Activated T-cell treated with anti-CD3 and anti-CD28 coated beads, Interleukin-2, amount 50 U/mL, for 72 hours (primary cell): ENCODE measurements around the gene DUSP22. TPM values are rescaled to one million over a fixed set of nuclear protein-coding genes. Genes with fewer than 3 reads are reported as not detected.

ENCODE experiments used
- ATAC-seq, 2 donors: fragments of 150-1000 bp; cut with Tn5 transposase; replicated peaks in 1 of 2; 2 replicates each; pipeline ENCODE4 v1.10.0; 2021; ENCODE audit warnings: moderate library complexity in 2 of 2, mild to moderate bottlenecking in 1 of 2
- DNase-seq, 2 donors: peaks; one replicate each; pipeline ENCODE4 v3.0.0; 2021 to 2022; ENCODE audit warnings: mixed read lengths in 1 of 2
- H3K27ac Mint-ChIP-seq: one replicate; pipeline ENCODE4 v1.8.0; 2022; ENCODE audit warnings: mild to moderate bottlenecking, moderate library complexity, mixed read lengths
- H3K27me3 Mint-ChIP-seq: one replicate; pipeline ENCODE4 v1.8.0; 2022; ENCODE audit warnings: low read depth, mixed read lengths
- H3K36me3 Mint-ChIP-seq, 2 donors: one replicate each; pipeline ENCODE4 v1.8.0; 2022; ENCODE audit warnings: mixed read lengths in 2 of 2, mild to moderate bottlenecking in 1 of 2; ENCODE audit not compliant: insufficient read depth in 2 of 2
- H3K4me1 Mint-ChIP-seq: one replicate; pipeline ENCODE4 v1.8.0; 2022; ENCODE audit warnings: low read depth, mixed read lengths
- H3K4me3 Mint-ChIP-seq, 2 donors: one replicate each; pipeline ENCODE4 v1.8.0; 2022; ENCODE audit warnings: mild to moderate bottlenecking in 2 of 2, mixed read lengths in 2 of 2, moderate library complexity in 2 of 2
- H3K9me3 Mint-ChIP-seq, 2 donors: one replicate each; pipeline ENCODE4 v1.8.0; 2022; ENCODE audit warnings: mixed read lengths in 2 of 2
- total RNA-seq, 2 donors: library from RNA; stranded (reverse); gene quantifications; one replicate each; pipeline ENCODE4 v1.2.3, GENCODE V29; 2022

The DUSP22 gene
- total RNA-seq, 2 donors from 2014 or later, result 43.6 to 48.6 TPM

- ATAC-seq, result no peak
- Mint-ChIP-seq H3K9me3 (no peaks in the 10 kb centered on the region), H3K27me3 (peaks cover 34% of the 10 kb centered on the region), H3K4me3 (no peak overlapping the region), H3K4me1 (peaks cover 15% of the 10 kb centered on the region), H3K27ac (no peak overlapping the region), H3K36me3 (no peaks in the 10 kb centered on the region)
- DNase-seq, result no peak
These were observed 91.6 kb downstream of the DUSP22 start for GRCh38 chr6:383856-384255.

- peaks cover 34% of the 10 kb centered on the region for H3K27me3 Mint-ChIP-seq
- no peak overlapping the region for H3K4me3 Mint-ChIP-seq
- no peak overlapping the region for H3K27ac Mint-ChIP-seq
- H3K4me1 Mint-ChIP-seq, result peaks cover 25% of the 10 kb centered on the region
- no peaks in the 10 kb centered on the region for H3K9me3 Mint-ChIP-seq
- no peak for ATAC-seq
- H3K36me3 Mint-ChIP-seq, result no peaks in the 10 kb centered on the region
- no peak for DNase-seq
These were observed 92.6 kb downstream of the DUSP22 start for GRCh38 chr6:384898-385297.

DNA sequence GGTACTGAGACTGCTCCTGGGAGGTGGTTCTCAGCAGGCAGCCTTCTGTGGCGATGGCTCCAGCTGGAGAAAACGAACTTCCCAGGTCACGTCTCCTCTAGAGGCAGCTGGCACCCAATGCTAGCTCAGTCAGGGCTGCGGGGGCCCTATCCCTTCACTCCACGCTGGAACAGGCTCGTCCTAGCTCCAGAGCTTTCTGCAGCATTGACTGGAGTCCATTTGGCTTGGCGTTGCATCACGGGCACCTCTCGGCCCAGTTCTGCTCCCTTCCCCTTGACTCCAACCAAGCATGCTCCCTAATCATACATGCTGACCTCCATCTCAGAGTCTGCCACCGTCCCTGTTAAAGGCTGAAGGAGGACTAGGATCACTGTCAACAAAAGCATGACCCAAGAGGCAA is 93.3 kb downstream of the DUSP22 start:
- H3K4me1 Mint-ChIP-seq, result peaks cover 32% of the 10 kb centered on the region
- no peak overlapping the region for H3K4me3 Mint-ChIP-seq
- ATAC-seq (no peak), DNase-seq (no peak)
- peaks cover 30% of the 10 kb centered on the region for H3K27me3 Mint-ChIP-seq
- H3K36me3 Mint-ChIP-seq, result no peaks in the 10 kb centered on the region
- no peaks in the 10 kb centered on the region for H3K9me3 Mint-ChIP-seq
- H3K27ac Mint-ChIP-seq, result no peak overlapping the region

DNA sequence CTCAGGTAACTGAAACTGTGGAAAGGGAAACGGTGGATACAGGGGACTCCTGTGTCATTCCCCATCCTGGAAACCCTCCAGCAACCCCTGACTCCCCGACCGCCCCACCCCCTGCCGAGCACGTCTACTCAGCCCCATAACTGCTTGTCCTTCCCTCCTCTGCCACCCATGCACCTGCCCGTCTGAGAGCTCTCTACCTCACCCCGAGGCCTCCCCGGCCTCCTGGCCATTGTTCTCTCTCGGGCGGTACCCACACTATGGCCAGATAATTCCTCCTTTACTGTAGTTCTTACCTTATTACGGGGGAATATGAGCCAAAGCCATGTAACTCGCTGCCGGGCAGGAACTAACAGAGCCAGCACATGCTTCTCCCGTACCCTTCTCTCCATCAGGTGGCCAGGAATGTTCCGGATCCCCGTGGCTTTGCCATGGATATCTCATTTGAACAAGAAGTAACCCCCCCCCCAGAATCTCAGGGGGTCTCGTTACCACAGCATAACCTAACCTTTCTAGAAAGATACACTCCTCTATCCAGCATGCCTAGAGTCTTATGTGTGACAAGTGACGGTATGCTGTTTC is 94.5 kb downstream of the DUSP22 start:
- peaks cover 39% of the 10 kb centered on the region for H3K4me1 Mint-ChIP-seq
- H3K36me3 Mint-ChIP-seq, result peaks cover 1 to 2% of the 10 kb centered on the region in 2 donors
- ATAC-seq (no peak), DNase-seq (no peak)
- H3K27me3 Mint-ChIP-seq, result peaks cover 26% of the 10 kb centered on the region
- H3K27ac Mint-ChIP-seq, result no peak overlapping the region
- H3K4me3 Mint-ChIP-seq, result no peak overlapping the region
- no peaks in the 10 kb centered on the region for H3K9me3 Mint-ChIP-seq

- Mint-ChIP-seq H3K36me3 (peaks cover 2% of the 10 kb centered on the region in 2 donors), H3K27ac (no peak overlapping the region), H3K4me1 (peaks cover 39% of the 10 kb centered on the region), H3K4me3 (no peak overlapping the region), H3K27me3 (peaks cover 21% of the 10 kb centered on the region), H3K9me3 (no peaks in the 10 kb centered on the region)
- DNase-seq (no peak), ATAC-seq (no peak)
These were observed 95.0 kb downstream of the DUSP22 start for GRCh38 chr6:387293-387741.

GRCh38 chr6:388202-388903 is 96.1 kb downstream of the DUSP22 start:
- H3K4me1 Mint-ChIP-seq, result peaks cover 39% of the 10 kb centered on the region
- H3K36me3 Mint-ChIP-seq, result peaks cover 4 to 8% of the 10 kb centered on the region in 2 donors
- no peak overlapping the region for H3K27ac Mint-ChIP-seq
- H3K4me3 Mint-ChIP-seq, result peak overlapping the region in 1 of 2 donors; percentile 23
- H3K9me3 Mint-ChIP-seq, result no peaks in the 10 kb centered on the region
- DNase-seq, result no peak
- no peak for ATAC-seq
- peaks cover 19% of the 10 kb centered on the region for H3K27me3 Mint-ChIP-seq

DNA sequence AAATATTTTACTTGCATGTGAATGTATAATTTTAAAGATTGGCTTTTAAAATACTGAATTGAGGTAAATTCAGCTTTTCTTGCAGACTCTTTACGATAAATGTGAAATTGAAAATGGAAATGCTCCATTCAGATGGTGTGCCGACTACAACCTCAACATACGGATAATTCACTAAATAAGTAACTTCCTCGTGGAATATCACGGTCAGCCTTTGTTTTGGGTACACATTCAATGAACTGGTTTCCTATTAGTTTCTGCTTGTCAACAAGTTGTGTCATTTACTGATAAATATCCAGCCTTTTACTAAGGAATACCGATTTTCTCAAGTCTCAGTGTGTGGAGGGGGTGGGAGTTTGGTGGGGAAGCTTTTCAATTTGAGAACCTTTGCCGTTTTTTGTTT is 96.9 kb downstream of the DUSP22 start:
- Mint-ChIP-seq H3K4me1 (peaks cover 37% of the 10 kb centered on the region), H3K9me3 (no peaks in the 10 kb centered on the region), H3K36me3 (peaks cover 10 to 14% of the 10 kb centered on the region in 2 donors), H3K4me3 (peak overlapping the region; percentile 85 to 96), H3K27ac (peak overlapping the region; percentile 98), H3K27me3 (peaks cover 12% of the 10 kb centered on the region)
- DNase-seq (no peak), ATAC-seq (no peak)

DNA sequence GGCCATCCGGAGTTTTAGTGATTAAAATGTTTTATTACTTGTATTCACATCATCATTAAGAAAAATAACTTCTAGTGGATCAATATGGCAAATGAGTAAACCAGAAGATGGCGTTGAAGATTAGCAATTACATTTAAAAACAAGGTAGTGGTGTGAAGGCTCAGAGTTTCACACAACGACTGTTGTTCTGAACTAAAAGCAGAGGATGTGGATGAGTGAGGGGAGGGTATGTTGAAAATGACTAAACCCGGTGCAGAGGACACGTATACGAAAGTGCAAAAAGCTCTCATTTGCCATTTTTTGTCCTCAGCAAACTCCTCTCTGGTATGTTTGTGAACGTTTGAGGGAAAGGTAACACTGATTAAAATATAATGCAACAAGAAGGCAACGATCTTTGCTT is 97.3 kb downstream of the DUSP22 start:
- H3K36me3 Mint-ChIP-seq, result peaks cover 12 to 19% of the 10 kb centered on the region in 2 donors
- peaks cover 7% of the 10 kb centered on the region for H3K27me3 Mint-ChIP-seq
- ATAC-seq, result peak; percentile 61 to 67
- H3K4me3 Mint-ChIP-seq, result peak overlapping the region; percentile 85 to 96
- peak overlapping the region; percentile 98 for H3K27ac Mint-ChIP-seq
- peak; percentile 63 to 66 for DNase-seq
- H3K9me3 Mint-ChIP-seq, result no peaks in the 10 kb centered on the region
- peaks cover 42% of the 10 kb centered on the region for H3K4me1 Mint-ChIP-seq

DNA sequence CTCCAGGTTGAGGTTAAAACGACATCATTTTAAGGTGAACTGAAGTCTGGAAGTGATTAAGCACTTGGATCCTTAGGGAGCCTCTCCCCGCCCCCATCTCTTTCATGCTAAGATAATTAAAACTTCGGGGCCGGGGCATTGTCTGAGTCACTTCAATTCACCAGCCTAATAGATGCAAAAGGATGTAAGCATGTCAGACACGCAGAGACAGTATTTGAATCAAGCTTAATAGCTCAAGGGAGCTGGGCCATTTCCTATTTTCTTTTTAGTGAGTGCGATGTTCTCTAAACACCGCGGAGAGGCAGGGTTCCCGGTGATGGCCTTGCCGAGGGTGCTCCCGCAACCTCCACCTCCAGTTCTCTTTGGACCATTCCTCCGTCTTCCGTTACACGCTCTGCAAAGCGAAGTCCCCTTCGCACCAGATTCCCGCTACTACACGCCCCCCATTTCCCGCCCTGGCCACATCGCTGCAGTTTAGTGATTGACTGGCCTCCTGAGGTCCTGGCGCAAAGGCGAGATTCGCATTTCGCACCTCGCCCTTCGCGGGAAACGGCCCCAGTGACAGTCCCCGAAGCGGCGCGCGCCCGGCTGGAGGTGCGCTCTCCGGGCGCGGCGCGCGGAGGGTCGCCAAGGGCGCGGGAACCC is 98.7 kb downstream of the DUSP22 start:
- no peaks in the 10 kb centered on the region for H3K9me3 Mint-ChIP-seq
- H3K27ac Mint-ChIP-seq, result peak overlapping the region; percentile 98
- peak overlapping the region; percentile 85 to 96 for H3K4me3 Mint-ChIP-seq
- H3K36me3 Mint-ChIP-seq, result peaks cover 24 to 33% of the 10 kb centered on the region in 2 donors
- H3K27me3 Mint-ChIP-seq, result no peaks in the 10 kb centered on the region
- DNase-seq, result peak; percentile 58 to 67
- H3K4me1 Mint-ChIP-seq, result peaks cover 56% of the 10 kb centered on the region
- ATAC-seq, result peak; percentile 17

DNA sequence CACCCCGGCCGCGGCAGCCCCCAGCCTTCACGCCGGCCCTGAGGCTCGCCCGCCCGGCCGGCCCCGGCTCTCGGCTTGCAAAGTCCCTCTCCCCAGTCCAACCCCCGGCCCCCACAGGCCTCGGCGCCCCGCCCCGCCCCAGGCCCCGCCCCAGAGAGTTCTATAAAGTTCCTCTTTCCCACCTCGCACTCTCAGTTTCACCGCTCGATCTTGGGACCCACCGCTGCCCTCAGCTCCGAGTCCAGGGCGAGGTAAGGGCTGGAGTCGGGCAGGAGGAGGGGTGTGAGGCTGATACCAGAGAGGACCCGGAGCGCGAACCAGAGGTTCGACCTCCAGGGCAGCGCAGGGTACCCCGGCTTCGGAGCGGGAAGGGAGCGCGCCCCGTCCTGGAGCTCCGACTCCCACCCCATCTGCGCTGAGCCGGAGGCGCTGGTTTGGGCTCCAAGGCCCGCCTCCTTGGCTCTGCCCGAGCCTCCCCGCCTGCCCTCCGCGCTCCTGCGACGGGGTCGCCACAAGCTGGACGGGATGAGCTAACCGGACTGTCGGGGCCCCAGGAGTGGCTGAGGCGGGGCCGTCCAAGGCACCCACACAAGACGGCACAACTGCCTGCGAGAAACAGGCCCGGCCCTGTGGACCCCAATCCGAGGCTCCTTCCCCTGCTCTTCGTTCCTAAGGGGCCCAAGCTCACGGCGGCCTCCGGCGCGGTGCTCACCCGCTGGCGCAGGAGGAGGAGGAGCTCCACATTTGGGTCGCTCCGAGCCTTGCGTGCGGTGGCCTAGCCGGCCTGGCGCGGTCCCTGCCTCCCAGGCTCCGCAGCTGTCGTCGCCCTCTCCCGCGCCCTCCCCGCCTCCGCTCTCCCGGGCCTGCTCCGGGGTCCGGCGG is 99.5 kb downstream of the DUSP22 start, which contains the start of gene IRF4:
IRF4 (plus strand) TSS at position 194 of the 882 bp plus-strand sequence. CDS start 1,401 bp downstream, outside the sequence.
- Mint-ChIP-seq H3K27me3 (no peaks in the 10 kb centered on the region), H3K4me3 (peak within 1 kb of the TSS; percentile 85 to 96), H3K36me3 (peaks cover 27 to 36% of the 10 kb centered on the region in 2 donors), H3K27ac (peak within 1 kb of the TSS; percentile 98), H3K4me1 (peaks cover 61% of the 10 kb centered on the region), H3K9me3 (no peaks in the 10 kb centered on the region)
- peak; percentile 57 to 58 for ATAC-seq
- peak; percentile 80 to 87 for DNase-seq

DNA sequence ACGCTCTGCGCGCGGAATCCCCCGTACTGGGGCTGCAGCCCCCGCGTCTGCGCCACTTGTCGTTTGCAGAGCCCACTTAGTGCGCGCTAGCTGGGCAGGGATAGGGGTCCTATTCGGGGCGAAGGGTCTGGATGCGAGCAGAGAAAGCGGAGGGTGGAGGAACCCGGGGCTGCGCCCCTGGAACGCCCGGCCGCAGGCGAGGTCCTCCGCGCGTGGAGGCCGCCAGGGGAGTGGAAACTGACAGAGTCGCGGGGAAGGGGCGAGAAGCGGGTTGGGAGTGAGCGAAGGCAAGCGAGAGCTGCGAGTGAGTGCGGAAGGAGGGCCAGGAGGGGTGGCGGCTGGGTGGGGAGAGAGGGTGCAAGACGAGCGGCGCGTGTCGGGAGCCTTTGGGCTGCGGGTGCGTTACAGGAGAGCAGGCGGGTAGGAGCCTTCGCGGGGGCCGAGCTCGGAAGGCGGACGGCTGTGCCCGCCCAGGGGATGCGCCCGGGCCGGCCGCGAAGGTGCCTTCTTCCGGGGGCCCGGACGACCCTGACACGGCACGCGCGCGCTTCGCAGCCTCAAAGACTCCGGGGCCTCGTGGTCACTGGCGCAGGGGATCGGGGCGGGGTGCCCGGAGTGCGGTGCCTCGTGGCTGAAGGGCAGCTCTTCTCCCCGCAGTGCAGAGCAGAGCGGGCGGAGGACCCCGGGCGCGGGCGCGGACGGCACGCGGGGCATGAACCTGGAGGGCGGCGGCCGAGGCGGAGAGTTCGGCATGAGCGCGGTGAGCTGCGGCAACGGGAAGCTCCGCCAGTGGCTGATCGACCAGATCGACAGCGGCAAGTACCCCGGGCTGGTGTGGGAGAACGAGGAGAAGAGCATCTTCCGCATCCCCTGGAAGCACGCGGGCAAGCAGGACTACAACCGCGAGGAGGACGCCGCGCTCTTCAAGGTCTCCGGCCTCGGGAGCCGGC is 100.4 kb downstream of the DUSP22 start:
- Mint-ChIP-seq H3K4me1 (peaks cover 70% of the 10 kb centered on the region), H3K27me3 (no peaks in the 10 kb centered on the region), H3K9me3 (no peaks in the 10 kb centered on the region), H3K27ac (peak overlapping the region; percentile 90), H3K4me3 (peak overlapping the region; percentile 85 to 96), H3K36me3 (peaks cover 35 to 44% of the 10 kb centered on the region in 2 donors)
- peak; percentile 46 to 60 for DNase-seq
- ATAC-seq, result peak in 1 of 2 donors; percentile 0
